Activated effector memory CD4-positive, alpha-beta T cell treated with Interleukin-2 at 50 U/mL for 16 hours (primary cell): ENCODE measurements around the gene HNRNPA2B1.
A peak's percentile ranks its signal among the peaks of the same experiment; 100 is the strongest.

Experiments used
- DNase-seq: peaks from one replicate; pipeline ENCODE4 v3.0.0-alpha.2; 2020

The HNRNPA2B1 gene

GRCh38 chr7:26200444-26201246, at the start of gene HNRNPA2B1:
Gene HNRNPA2B1 (minus strand): TSS chr7:26200746. CDS start chr7:26200577, 169 bp downstream.
- peak; percentile 96 for DNase-seq

GRCh38 chr7:26250239-26250638, 49.7 kb upstream of the HNRNPA2B1 start:
- DNase-seq: no peak

GRCh38 chr7:26245150-26245549, 44.6 kb upstream of the HNRNPA2B1 start:
- no peak for DNase-seq

DNA sequence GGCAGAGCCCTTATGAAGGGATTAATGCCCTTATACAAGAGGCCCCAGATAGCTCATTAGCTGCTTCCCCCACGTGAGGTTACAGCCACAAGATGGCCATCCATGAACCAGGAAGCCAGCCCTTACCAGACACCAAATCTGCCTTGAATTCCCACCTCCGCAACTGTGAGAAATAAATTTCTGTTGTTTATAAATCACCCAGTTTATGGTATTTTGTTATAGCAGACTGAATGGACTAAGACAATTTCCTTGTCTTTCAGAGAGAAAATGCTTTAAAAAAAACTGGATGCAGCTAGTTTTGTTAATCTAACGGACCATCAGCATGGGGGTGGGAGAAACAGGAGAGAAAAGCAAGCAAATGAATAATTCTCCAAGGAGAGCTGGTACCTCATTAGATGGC, 37.5 kb upstream of the HNRNPA2B1 start:
- no peak for DNase-seq

DNA sequence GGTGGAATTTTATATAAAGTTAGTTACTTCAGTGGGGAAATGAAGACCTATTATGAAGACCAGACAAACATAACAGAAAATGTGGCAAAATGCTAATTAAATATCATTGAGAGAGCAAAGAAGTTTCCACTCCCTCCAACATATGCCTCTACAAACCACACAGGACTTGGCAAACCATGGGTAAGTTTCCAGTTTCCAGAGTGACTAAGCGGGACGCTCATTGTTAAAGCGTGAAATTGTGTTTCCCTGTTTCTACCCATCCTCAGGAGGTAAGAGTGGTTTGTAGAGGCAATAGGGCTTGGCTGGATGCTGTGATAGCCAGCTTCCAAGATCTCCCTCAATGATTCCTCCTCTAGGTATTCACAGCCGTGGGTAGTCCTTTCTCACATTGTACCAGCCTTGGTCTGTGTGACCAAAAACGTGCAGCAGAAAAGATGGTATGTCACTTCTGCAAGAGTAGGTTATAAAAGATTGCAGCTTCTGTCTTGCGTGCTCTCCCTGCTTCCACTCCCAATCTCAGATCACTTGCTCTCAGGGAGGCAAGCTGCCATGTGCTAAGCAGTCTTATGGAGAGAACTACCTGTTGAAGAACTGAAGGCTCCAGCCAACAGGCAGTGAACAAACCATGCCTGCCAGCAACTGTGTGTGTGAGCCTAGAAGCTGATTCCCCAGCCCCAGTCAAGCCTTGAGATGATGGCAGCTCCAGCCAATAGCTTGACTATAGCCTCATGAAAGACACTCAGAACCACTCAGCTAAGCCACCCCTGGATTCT, 36.7 kb upstream of the HNRNPA2B1 start:
- DNase-seq: no peak

DNA sequence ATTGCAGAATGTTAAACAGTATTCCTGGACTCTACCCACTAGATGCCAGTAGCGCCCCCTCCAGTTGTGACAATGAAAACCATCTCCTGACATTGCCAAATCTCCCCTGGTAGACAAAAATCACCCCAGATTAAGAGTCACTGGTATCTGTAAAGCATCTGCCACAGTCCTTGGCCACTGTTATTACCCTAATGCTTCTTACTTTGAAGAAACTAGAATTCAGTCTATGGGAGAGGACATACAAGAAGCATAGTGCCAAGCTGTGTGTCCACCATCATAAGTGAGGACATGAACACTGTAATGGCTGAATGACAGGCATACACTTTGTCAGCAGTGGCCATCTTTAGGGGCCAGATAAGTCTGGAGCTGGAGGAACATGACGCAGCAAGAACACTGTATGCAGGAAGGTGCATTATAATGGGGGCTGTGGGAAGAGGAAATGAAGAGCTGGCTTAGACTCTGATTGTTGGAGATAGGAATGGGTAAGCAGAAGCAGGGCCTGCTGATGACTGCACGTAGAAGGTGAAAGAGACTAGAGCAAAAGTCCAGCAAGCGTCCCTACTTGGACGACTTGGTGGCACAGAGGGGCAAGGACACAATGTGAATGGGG, 33.5 kb upstream of the HNRNPA2B1 start:
- no peak for DNase-seq

DNA sequence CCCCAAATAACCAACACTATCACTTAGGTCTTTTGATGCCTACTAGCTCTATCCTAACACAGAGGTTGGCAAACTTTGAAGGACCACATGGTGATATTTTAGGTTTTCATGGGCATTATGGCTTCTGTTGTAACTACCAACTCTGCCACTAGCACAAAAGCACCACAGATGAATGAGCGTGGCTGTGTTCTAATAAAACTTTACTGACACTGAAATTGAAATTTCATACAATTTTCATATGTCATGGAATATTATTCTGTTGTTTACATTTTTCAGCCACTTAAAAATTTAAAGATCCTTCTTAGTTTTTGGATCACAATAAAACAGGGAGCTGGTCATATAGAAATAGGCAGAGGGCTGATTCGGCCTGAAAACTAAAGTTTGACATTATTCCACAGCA, 27.4 kb upstream of the HNRNPA2B1 start:
- DNase-seq: no peak

DNA sequence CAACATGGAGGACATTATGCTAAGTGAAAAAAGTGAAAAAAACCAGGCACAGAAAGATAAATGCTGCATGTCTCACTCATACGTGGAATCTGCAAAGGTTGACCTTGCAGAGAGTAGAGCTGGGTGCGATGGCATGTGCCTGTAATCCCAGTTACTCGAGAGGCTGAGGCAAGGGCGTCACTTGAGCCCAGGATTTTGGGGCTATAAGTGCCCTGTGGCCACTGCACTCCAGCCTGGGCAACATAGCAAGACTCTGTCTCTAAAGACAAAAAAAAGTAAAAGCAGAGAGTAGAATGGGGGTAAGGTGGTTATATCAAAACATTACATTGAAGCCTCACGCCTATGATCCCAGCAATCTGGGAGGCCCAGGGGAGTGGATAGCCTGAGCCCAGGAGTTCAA, 23.8 kb upstream of the HNRNPA2B1 start:
- DNase-seq: no peak

DNA sequence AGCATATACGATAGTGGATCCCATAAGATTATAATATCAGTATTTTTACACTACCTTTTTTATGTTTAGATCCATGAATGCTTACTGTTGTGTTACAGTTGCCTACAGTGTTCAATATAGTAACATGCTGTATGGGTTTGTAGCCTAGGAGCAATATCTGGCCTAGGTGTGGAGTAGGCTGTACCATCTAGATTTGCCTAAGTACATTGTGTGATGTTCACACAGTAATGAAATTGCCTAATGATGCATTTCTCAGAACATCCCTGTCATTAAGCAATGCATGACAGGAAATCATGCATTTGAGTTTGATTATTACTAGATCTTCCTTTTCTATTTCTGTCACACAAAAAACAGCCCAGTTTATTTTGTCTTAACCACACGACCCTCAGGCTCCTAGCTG, 15.5 kb upstream of the HNRNPA2B1 start:
- DNase-seq: no peak

GRCh38 chr7:26213807-26214515, 13.4 kb upstream of the HNRNPA2B1 start:
- DNase-seq: no peak

DNA sequence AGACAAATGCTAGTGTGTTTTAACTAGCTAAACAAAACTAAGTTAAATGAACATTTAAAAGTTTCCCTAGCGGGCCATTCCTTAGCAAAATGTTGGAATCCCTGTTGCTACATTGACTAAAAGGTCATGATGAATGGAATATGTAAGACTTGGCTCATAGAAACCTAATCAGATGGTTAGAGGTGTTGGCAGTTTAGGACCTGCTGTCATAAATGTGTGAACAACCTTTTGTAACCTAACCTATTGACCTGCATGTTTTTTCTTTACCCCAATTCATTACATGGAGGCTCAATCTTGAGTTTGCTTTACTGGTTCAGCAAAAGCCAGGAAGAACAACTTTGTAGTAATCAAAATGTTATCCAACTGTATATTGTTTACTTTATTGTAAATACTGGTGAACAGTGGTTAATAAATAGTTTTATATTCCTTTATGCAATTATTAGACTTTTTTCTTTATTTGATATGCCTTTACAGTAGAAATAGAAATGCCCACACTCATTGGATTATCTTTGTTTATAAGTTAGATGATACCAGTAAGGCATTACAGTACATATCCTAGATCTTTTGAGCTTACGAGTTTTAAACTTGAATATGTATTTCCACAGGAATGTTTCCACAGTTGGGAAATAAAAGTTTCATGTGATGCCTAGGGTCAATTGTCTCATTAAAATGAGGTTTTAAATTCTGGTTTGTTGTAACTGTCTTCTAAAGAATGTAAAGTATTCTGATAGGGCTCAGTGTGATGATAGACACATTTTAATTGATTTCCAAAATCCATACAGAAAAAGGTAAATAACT, 12.6 kb upstream of the HNRNPA2B1 start:
- no peak for DNase-seq

GRCh38 chr7:26208040-26208439, 7.5 kb upstream of the HNRNPA2B1 start:
- DNase-seq: no peak

- DNase-seq: no peak
Observed at GRCh38 chr7:26203016-26203415, 2.5 kb upstream of the HNRNPA2B1 start.

DNA sequence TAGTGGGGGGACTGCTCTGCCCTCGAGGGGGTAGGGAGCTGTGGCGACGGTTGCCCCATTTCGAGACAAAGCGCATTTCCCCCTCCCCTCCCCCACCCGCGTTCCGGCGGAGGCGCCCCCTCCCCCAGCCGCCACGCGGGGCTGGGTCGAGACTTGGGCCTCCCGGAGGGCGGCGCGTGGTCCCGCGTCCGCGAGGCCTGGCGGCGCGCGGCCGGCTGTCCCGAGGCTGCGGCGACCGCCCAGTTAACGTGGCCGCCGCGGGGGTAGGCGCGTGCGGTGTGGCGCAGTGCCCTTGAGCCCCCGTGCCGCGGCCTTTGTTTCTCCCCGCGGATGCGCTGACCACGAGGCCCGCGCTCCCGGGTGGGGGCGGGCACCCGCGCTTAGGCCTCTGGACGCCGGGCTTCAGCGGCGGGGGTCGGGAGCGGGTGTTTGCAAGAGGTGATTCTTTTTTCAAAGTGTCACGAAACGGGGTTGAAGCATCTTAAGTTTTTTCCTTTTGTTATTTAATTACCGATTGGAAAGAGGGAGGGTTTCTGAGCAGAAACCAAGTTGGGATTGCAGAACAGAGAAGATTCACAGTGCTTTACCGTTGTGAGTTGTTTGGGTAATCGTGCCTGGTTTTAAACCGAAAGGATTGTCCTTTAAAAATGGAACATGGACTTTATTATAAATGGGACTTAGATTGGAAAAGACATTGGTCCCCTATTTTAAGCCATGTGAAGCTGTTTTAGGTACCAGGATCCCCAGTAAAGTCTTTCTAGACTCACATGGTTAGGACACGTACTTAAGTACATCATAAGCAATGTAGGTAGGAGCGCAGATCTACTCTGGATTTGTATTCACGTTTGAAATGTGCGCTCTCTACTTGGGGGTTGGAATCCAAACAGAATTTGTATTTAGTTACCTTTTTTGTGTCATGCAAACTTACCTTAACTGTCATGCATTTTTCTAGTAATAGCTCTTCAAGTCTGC, 1.8 kb upstream of the HNRNPA2B1 start:
- DNase-seq: peak; percentile 49

- peak; percentile 84 for DNase-seq
Observed at GRCh38 chr7:26201247-26202018, 887 bp upstream of the HNRNPA2B1 start, which contains the start of gene CBX3. Gene CBX3 (plus strand): TSS chr7:26201745. CDS start chr7:26202999, 1,254 bp downstream.

GRCh38 chr7:26200038-26200443, 505 bp downstream of the HNRNPA2B1 start:
- DNase-seq: peak; percentile 67

GRCh38 chr7:26199301-26200037, 1.1 kb downstream of the HNRNPA2B1 start:
- DNase-seq: peak; percentile 63

DNA sequence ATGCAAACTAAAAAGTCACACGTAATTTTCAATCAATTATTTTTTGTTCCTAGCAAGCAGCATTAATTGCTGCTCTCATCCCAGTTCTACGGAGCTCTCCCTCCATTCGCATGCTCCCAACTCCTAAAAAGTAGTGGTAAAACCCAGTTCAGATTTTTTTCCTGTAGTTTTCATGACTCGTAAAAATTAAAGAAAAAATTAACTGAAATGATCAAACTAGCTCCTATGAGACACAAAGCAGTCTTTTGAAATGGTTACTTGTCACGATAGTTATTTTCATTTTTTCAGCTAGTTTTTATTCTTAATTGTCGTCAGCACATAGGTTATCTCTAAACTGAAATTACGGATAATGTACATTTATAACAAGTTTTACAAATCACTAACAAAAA, 1.8 kb downstream of the HNRNPA2B1 start:
- DNase-seq: no peak

- DNase-seq: no peak
Observed at GRCh38 chr7:26198133-26198780, 2.3 kb downstream of the HNRNPA2B1 start.
